Adrenal gland (tissue), 5 donors: ENCODE measurements around the gene SH3GLB1.

Experiments
- CTCF ChIP-seq, 6 experiments: fragments of 450-650 bp in 4 of 6; fragments of 200-600 bp in 2 of 6; sonication (generic) in 1 of 6; IDR thresholded peaks; 1 replicate in 5 of 6; 2 replicates in 1 of 6; pipeline versions ENCODE4 v1.5.1 to v1.8.0; 2016 to 2021; ENCODE audit warnings: antibody characterized with exemption in 6 of 6, mild to moderate bottlenecking in 2 of 6, moderate library complexity in 1 of 6
- POLR2A ChIP-seq, 2 donors: fragments of 450-650 bp; IDR thresholded peaks; one replicate each; pipeline ENCODE4 v1.6.1; 2017; ENCODE audit warnings: antibody characterized with exemption in 2 of 2, mild to moderate bottlenecking in 2 of 2, moderate library complexity in 1 of 2
- donor health status: DM: no; HTN: no; CAD: no.

GRCh38 chr1:86779308-86780191, 75.2 kb downstream of the SH3GLB1 start:
- TF ChIP-seq CTCF (IDR thresholded peaks at IDR 0.05) (no peak), POLR2A (IDR thresholded peaks at IDR 0.05) (no peak)
